SK-MEL-5 (cell line): ENCODE results near the gene RDH14. TPM values are rescaled to one million over a fixed set of nuclear protein-coding genes. Genes with fewer than 3 reads are reported as not detected.
A peak's percentile ranks its signal among the peaks of the same experiment; 100 is the strongest.

Experiments used
- DNase-seq: peaks from one replicate; pipeline ENCODE4 v3.0.0-alpha.2; 2016; ENCODE audit warnings: low read depth, low spot score
- in situ Hi-C: cut with HindIII; loops from 2 replicates; pipeline ENCODE4 v1.10.0; 2016; ENCODE audit warnings: low sequenced_read_pairs, high pct_unique_total_duplicates, low pct_unique_long_range_greater_than_20kb
- total RNA-seq: library from RNA; depleted of rRNA; stranded (reverse); fragments of >200 nt; shearing (Covaris generic); gene quantifications from 2 replicates; pipeline ENCODE4 v1.2.3, GENCODE V29; 2014

Gene RDH14
- total RNA-seq, 1 experiment from 2014 or later, result 47.2 TPM

DNA sequence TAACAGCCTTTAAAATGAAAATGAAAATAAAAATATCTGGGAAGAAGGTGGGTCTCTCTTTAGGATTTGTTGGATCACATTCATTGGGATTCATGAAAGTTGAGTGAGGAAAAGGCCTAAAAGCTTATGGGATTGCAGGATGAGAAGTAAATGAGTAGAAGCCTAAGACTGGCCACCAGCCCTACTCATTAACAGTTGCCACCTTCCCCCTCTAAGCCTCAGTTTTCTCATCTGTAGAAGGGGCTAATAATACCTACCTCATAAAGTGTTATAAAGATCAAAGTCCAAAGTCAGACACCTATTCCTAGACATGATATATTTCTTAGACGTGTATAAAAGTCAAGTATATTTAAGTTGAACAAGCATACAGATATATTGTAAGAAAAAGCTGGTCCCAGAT lies 23.8 kb downstream of the RDH14 start:
- no peak for DNase-seq
- in situ Hi-C loops, result no loop called here

- in situ Hi-C loops, result no loop called here
- DNase-seq, result no peak
These were observed 24.4 kb downstream of the RDH14 start for GRCh38 chr2:18536100-18536499.

GRCh38 chr2:18531194-18531593 lies 29.3 kb downstream of the RDH14 start:
- no peak for DNase-seq
- in situ Hi-C loops, result no loop called here

DNA sequence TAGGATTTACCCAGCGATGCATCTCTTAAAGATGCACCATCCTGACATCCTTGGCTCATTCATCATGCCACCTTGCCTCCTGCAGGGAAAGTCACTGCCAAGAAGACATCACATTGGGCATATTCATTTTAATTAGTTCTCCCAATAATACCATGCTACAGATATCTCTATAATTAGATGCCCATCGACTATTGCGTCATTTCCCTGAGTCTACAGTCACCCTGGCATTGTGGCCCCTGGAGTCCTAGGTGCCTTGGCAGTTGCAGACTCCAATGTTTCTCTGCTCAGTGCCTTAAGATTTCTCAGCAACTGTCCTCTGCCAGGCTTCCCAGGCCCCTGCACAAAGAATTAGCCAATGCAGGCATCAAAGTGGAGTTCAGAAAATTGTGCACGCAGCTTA lies 32.6 kb downstream of the RDH14 start:
- in situ Hi-C loops, result no loop called here

DNA sequence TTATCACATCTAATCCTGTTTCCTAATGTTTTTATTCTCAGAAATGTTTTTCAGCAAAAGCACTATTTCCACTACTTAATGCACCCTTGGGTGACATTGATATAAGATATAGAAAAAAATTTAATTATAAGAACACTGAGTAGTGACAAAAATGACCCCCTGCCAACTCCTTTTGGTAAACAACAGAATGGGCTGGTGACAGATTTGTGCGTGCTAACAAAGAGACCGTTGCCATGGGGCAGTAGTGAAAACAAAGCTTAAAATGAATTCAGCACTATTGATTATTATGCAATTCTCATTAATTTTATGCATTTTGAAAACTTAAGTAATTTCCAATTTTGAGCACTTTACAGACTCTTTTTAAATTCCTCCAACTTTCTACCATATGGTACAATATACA lies 33.1 kb downstream of the RDH14 start:
- no peak for DNase-seq
- in situ Hi-C loops, result no loop called here

More for the DNA sequence above, 32.6 kb downstream of the RDH14 start:
- DNase-seq, result no peak

- in situ Hi-C loops, result no loop called here
- no peak for DNase-seq
These were observed 34.0 kb downstream of the RDH14 start for GRCh38 chr2:18526429-18526828.

DNA sequence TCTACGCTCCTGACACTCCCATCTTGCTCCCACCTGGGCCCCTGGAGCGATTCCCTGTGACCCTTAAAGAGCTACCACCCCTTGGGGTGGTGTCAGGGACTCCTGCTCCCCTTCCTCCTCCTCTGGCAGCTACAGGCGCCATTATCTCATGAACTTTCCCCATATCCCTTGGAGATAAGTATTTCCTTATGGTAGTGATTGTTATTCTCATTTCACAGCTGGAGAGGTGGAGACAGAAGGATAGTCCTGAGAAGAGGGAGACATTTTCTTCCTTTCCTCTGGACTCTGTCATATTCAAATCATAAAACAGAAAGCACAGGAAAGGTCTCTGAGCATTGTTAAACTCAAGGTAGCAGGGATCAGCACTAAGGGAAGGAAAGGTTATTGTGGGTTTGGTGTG lies 34.6 kb downstream of the RDH14 start:
- in situ Hi-C loops, result no loop called here

GRCh38 chr2:18525236-18525635 lies 35.2 kb downstream of the RDH14 start:
- no peak for DNase-seq
- in situ Hi-C loops, result no loop called here

More for the DNA sequence above, 34.6 kb downstream of the RDH14 start:
- no peak for DNase-seq

GRCh38 chr2:18522484-18523146 lies 37.8 kb downstream of the RDH14 start:
- in situ Hi-C loops, result no loop called here
- no peak for DNase-seq

DNA sequence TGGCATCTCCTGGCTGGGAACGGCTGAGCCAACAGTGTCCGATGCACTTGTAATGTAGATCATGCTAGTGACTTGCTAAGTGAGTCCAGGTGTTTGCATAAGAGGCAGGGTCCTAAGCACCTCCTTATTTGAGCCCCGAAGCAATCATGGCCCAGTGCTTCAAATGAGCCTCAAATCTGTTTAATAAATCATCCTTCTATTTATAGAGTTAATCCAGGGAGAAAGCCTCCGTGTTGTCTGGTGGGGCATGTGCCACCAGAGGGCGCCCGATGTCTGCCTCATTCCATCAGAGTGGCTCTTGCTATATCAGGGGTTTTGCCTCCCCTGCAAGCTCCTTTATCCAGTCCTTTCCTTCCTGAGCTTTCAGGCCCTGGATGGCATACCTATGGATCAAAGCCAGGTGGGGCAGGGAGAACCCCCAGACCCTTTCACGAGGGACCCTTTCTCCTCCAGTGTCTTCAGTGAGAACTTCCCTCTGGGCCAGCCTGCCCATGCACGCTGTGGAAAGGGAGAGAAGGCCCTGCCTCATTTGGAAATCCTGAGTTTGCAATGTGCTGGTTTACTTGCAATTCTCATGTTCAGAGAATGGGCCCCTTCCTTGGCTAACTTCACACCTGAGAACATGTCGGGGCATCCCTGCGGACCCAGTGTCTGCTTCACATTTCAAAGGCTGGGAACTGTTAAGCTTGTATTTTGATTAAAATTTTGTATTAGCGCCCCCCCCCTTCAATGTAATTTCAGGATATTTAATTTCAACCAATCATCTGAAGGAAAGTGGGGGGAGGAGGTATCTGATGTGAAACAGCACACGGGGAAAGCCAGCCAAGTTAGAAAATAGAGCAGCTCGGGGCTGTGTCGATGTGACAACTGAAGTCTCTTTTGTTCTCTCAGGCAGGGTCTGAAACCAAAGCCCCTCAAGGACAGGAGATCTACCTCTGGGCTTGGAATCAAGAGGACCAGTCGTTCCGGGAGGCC lies 39.7 kb downstream of the RDH14 start:
- peak; percentile 84 for DNase-seq
- in situ Hi-C loops, result no loop called here

GRCh38 chr2:18519914-18520450 lies 40.5 kb downstream of the RDH14 start:
- no peak for DNase-seq
- in situ Hi-C loops, result no loop called here

DNA sequence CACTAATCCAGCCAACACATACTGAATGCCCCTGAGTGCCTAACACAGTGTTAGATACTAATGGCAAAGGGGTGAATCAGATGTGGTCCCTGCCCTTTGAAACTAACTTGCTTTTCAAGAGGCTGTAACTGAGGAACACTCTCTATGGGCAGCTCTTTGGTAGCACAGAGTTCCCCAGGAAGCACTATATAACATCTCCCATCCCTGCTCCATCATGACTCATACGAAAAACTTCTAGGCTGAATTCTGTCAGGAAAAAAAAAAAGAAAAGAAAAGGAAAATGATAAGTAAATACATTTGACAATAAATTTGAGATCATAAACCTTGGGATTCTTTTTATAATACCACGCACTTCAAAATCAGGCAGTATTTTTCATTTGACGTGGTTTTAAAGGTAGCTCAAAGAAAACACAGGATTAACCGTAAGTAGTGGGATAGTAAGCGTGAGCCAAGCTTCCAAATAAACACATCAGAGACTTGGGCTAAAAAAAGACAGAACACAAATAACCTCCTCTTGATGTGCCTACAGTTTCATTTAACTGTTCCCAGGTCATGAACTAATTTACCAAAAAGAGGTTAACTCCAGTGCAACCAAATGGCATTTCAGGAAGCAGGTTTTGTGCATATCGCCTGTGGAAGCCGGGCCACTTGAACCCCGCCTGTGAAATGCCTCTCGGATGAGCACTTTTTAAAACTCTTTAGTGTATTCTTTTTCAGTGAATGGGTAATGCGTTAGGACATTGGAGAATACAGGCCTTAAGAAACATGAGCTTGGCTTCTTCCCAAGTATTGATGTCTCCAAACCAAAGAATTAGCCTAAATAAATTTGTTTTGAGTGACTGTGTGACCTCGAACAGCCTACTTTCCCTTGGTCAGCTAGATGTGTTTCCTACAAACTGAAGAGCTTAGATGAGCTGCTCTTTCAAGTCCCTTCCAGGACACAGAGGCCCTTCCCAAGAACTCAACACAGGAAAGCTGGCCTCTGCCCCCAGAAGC lies 42.0 kb downstream of the RDH14 start:
- in situ Hi-C loops, result no loop called here
- no peak for DNase-seq

GRCh38 chr2:18517386-18517785 lies 43.1 kb downstream of the RDH14 start:
- in situ Hi-C loops, result no loop called here

DNA sequence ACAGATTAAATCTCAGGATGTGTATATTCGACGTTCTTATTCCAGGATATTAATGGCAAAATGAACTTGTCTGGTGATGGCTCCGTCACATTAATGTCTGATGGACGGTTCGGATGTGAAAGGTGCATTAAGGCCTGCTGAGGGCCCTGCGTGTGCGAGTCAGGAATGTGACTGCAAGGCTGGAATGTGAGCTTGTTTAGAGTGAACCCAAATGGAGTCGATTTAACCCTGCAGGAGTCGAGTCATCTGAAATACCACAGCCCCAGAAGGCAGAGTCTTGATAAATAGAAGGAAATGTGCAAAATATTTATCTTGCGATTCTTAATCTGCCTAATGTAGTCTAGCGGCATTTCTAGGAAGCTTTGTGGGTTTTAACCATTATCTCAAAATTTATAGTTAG lies 44.3 kb downstream of the RDH14 start:
- in situ Hi-C loops, result no loop called here
- no peak for DNase-seq

More at GRCh38 chr2:18517386-18517785, 43.1 kb downstream of the RDH14 start:
- no peak for DNase-seq

DNA sequence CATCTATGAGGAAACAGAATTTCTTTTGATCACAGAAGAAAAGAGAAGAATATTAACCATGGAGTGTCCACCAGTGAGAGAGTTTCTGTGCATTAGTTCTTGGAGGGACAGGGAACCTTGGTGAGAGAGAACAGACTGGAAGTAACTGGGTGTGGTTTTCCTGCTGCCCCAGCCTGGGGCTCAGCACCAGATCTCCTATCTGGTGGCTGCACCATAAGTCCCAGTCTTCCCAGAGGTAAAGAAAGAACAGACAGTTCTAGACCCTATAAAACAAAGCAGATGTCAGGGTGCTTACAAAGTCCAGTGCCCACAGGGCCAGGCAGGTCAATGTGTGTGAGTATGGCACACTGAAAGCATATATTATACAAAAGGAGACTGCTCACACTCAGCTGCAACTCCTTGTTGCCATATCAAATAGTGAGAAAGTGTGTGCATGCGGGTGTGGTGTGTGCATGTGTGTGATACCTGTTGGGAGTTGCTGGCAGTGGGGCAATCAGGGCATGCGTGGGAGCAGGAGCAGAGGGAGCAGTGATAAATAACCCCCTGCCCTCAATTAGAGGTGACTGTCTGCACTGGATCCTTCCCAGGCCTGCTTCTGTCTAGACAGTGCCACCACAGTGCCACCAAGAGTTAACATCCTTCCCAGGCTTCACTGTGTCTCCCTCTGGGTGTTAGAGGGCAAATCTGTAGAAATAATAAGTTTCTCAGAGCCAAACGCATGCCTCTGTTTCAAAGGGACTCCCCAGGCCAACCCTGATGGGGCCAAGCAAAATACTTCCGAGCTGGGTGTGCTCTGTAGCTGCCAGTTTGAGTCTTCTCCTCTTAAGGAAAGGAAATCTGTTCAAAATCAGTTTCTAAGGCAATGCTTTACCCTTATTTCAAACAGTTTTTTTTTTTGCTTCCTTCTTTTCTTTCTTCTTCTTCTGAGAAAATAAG lies 45.7 kb downstream of the RDH14 start:
- no peak for DNase-seq
- in situ Hi-C loops, result no loop called here

GRCh38 chr2:18510775-18511174 lies 49.7 kb downstream of the RDH14 start:
- in situ Hi-C loops, result no loop called here
- DNase-seq, result no peak
